GM19238 (cell line): ENCODE measurements around the gene TMEM196.

Experiments
- DNase-seq: peaks from one replicate; pipeline ENCODE4 v3.0.0; 2011; ENCODE audit warnings: low spot score; ENCODE audit not compliant: insufficient read length

TMEM196 gene

DNA sequence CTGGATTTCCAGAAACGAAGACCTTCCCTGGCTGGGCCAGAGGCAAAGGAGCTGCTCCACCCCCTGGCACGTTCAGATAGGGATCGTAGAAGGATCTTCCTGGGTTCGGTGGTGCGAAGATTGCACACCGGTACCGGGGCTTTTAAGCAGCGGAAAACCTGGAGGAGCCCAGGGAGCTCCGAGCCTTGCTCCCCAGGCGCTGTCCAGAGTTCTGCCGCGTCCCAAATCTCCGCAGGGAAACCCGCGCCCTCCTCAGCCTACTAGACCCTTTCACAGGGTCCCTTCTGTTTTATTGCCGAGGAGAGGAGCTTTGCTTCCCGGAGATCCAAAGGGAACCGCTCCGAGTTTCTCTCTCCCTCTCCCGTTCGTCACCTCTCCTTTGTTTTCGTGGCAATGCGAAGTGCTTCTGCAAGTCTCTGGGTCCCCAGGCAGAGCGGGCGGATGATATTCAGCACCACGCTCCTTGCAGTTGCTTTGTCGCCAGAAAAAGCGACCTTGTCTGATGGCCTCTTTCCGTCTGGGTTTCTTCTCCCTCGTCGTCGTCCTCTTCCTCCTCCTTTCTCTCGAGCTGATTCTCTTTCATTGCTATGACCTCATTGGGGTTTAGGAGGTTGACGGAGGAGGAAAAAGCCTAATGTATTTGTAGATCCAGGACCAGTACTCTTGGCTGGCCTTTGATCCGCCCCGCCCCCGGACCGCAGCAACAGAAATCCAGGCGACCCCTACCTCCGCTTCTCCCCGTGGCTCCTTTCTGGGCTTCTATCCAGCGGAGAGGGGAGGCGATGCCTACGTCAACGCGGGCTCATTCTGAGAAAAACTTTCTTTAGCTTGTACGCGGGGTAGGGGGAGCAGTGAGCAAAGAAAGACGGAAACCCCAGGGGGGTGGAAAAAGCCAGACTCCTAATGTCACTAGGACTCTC lies at the start of gene TMEM196:
Gene TMEM196 (minus strand): TSS at position 777 of the 920 bp plus-strand sequence. CDS start 921 bp downstream, outside the sequence.
- no peak for DNase-seq

DNA sequence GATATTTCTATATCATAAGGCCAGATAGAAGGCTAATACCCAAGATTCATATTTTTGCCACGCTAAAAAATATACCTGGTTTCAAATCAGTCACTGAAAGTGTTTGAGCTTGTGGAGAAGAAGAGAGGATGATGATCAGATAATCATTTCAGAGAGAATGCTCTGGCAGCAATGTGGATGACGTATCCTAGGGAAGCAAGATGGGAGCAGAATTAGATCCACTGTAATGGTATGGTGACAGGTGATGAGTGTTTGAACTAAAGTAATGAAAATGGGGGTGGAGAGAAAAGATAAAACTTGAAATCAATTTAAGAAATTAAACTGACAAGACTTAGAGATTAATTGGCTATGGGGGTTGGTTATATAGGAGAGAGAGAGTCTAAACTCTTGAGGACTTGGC lies 42.7 kb upstream of the TMEM196 start:
- DNase-seq: no peak

DNA sequence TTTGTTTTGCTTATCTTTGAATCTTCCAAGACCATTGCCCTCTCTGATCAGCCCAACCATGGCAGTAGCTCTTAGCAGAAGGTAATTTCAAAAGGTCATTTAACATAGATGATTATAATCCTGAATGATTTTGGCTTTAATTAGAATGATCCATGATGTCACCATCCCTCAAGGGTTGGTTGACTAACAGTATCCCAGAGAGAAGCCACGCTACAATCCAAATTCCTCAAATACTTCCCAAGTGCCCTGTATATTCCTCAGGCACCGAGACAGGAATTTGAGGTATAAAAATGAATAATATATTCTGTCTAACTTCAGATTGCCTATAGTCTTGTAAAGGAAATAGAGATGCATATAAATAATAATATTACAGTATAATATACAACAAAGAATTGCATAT lies 42.1 kb upstream of the TMEM196 start:
- DNase-seq: no peak

DNA sequence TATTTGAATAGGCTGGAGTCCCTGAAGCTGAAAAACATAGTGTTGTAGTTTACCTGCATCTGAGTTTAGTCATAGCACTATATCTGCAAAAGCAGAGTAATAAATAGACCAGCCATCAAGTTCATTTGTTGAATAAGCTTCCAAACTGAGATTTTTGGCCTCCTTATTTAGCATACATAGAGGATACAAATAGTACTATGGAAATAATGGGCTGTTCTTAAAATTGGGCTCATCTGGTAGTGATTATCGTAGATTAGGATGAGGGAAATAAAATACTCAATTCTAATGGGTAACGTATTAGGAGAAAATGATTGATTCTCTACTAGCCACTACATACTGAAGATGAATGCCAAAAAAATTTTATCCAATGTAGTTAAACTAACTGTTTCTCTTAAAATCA lies 41.4 kb upstream of the TMEM196 start:
- DNase-seq: no peak

DNA sequence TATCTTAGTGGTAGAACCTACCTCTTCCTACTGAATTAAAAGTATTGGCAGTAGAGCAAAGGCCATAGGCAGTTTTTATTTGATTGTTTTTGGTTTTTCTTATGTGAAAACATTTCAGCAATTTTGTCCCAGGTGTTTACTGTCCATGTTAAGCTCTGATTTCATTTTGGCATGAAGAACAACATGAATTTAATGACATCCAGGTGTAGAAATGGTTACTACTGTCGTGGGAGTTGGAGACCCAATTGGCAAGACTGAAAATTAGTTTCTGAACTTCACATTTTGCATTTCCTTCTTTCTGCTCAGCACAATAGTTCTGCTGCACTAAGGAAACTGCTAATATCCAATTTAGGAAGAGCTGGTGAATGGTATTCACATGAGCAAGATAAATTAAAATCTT lies 38.0 kb upstream of the TMEM196 start:
- DNase-seq: no peak

DNA sequence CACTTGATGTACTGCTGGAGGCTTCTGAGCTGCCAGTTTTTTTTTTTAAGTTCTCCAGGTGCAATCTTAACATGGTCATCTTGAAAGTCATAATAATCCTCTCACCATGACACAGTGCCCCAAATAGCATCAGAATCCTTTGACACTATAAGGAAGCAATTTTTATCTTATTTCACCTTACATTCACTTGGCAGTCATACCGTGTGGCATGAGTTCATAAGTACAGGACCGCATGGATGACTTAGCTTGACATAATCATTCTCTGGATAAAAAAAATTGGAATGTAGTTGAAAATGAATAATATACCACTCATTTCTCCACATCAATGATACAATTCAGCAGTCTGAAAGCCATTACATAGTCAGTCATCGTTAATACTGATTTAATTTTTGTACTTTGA lies 25.6 kb upstream of the TMEM196 start:
- DNase-seq: no peak

DNA sequence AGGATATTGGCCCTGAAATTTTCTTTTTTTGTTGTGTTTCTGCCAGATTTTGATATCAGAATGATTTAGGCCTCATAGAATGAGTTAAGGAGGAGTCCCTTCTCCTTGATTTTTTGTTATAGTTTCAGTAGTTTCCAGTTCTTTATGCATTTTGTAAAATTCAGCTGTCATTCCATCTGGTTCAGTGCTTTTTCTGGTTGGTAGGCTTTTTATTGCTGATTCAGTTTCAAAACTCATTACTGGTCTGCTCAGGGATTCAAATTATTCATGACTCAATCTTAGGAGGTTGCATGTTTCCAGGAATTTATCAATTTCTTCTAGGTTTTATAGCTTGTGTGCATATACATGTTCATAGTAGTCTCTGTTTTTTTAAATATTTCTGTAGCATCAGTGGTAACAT lies 10.1 kb upstream of the TMEM196 start:
- no peak for DNase-seq

DNA sequence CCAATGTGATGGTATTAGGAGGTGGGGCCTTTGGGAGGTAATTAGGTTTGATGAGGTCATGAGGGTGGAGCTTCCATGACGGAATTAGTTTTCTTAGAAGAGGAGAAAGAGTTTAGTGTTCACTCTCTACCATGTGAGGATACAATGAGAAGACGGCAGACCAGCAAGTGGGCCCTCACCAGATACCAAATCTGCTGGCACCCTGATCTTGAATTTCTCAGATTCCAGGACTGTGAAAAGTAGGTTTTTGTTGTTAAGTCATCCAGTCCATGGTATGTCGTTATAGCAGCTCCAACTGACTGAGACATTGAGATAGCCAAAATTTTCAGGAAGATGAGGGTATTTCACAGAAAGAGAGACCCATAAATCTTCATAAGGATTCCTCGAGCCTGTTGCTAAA lies 3.6 kb upstream of the TMEM196 start:
- no peak for DNase-seq

DNA sequence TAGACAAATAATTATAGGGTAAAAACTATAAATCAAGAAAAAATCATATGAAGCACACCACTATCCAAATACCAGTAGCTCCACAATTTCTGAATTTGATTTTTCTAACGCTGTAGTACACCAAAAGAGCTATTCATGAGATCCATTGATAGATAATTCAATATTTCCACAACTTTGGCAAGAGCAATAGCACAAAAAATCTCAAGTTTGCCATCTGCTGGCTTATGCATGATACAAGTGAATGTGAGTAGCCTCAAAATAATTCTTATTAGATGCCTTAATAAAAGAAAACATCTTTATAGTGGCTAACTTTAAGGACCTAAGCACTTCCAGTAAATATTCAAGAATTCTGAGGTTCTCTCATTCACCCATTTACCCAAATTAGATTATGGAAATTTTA lies 2.2 kb upstream of the TMEM196 start:
- DNase-seq: no peak

DNA sequence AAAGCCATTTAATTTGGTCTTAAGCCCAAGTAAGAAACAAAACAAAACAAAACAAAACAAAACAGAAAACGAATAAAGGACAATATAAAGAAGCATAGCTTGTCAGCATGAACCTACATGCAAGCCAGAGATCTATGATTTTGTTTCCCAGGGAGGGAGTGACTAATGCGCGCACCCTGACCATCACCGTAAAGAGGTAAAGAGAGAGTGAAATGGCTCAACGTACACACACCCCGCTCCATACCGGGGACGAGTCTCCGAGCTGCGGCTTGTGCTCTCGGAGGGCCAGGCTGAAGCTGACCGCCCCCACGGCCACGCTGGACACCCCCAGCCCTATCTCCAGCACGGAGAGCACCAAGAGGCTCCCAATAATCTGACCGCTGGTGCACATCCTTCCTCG lies 1.1 kb downstream of the TMEM196 start:
- no peak for DNase-seq

DNA sequence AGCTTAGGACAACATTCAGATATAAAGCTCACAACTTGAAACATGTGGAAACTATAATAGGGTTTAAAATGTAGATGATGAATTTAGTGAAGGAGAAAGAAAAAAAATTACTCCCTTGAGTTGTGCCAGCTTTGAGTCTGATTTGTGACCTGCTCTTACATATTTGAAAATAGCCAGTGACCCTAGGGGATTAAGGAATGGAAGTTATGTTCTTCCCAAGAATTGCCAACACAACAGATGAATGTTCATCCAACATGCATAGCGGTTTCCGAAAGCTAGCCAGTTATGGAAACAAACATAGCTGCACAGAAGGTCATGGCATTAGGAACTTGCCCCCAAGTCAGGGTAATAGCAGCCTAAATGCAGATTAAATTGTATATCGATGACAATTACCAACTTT lies 10.8 kb downstream of the TMEM196 start:
- no peak for DNase-seq

DNA sequence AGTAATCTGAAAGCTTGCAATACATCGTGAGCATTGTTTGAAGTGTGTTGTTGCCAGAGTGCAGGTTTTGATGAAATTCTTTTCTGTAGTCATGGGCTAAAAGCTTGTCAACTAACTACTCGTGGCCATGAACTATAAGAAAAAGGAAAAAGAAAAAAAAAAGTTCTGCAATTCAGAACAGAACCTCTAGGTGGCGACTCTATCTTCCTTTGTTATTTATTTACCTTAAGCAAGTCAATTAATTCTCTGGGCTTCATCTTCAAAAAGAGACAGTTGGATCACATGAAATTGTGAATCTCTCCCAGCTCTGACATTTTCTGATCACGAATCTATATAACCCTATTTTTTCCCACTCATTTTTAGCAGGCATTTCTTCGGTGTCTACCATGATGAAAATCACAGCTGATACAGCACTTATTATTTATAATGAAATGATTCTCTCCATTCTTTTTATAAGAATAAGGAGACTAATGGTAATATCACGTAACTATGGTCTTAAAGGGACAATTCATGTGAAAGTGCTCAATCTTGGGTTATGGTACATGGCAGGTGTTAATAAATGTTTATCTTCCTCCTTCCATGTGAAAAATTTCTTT lies 18.8 kb downstream of the TMEM196 start:
- DNase-seq: no peak

DNA sequence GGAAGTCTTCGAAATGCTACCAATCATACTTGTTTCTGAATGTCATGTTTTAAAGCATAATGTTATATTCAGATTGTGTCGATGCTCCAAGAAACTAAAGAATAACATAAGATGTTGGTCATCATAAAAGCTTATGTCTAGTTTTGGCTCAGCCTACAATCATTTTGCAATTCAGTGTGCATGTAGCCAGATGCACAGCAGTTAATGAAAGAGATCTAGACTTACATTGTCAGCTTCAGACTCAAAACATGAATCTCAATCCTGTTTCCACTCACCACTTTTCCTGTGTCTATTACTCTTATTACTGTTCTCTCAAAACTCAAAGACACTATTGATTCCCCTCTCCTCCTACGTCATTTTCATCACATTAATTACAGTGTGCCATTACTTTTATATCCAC lies 21.4 kb downstream of the TMEM196 start:
- no peak for DNase-seq

DNA sequence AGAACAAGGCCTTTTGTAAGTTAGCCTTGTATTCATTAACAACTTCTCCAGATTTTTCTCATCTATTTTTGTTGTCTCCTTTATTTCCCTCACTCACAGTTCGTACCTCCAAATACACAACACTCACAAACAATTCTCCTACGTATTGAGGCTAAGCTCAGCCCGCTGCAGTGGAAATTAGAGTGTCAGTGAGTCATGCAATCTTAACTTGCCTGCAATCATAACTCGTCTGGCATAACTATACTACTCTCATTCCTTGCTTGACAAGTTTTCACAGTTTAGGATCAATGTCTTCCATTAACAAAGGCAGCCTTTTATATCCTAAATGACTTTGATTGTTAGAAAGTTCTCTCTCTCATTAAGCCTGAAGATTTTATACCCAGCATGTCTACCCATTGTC lies 23.8 kb downstream of the TMEM196 start:
- DNase-seq: no peak

DNA sequence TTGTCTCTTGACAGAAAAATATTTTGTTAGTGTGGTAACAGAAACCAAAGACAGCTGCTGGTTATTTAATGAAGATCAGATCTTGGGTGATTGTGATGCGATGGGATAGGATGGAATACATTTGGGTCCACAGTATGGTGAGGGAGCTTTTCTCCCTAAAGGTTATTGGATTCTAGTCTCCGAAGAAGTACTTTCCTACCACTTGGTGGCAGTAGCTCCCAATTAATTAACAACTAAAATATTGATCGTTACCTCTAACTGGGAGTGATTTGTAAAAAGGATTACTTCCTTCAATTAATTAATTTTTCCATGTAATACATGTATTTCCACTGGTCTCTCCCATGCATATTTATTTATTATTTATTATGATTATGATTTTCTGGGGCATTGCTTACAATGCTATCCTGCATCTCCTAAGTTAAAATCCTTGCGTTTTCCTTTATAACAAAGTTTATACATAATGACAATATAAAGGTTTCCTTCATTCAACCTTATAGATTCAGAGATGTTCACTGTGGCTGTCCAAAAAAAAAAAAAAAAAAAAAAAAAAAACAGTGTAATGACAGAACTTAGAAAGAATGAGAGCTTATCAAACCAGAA lies 25.6 kb downstream of the TMEM196 start:
- no peak for DNase-seq

DNA sequence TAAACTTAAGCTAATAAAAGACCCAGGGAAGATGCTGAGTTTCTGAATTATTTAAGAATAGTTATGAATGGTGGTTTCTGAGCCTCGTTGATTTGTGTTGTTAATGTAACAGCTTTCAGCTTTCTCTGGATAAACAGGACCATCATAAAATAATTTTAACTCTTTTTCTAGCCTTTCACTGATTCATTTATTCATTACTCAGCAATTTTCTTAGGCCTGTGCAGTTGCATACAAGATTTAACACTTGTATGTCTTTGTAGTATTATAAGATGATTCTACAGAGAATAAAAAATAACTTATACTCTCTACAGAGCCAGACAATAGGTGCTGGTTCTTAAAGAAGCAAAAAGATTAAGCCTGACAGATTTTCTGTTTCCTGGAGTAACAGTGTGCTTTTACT lies 29.3 kb downstream of the TMEM196 start:
- DNase-seq: no peak

DNA sequence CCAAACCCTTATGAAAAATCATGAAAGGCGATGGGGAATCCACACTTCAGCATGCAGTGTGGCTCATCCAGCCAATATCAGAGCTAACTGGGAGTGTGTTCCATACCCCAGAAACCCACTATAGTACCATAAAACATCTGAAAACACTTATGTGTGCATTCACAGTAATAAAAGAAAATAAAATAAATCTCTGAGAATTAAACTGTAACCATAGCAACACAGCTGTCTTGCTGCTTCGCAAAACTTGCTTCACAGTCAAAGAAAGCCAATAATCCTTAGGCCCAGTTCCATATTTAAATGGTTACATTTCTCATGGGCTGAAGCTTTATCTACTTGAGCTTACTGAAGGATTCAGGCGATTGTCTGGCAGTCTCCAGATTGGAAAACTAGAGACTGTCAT lies 44.7 kb downstream of the TMEM196 start:
- DNase-seq: no peak

DNA sequence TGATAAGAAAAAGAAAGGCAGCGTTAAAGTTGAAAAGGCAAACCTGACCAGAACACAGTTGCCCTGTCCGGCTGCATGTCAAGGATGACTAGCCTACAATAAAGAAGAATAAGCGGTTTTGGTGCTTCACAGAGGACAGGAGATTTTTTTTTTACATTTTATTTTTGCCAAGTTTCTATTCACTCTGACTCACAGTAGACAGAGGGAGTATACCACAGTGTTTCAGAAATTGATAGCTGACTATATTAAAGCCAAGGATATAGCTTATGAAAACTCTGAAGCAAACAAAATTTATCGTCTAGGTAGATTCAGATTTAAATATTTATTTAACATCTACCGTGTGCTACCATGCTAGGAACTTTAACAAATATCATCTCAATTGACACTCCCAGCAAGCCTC lies 47.6 kb downstream of the TMEM196 start:
- no peak for DNase-seq

DNA sequence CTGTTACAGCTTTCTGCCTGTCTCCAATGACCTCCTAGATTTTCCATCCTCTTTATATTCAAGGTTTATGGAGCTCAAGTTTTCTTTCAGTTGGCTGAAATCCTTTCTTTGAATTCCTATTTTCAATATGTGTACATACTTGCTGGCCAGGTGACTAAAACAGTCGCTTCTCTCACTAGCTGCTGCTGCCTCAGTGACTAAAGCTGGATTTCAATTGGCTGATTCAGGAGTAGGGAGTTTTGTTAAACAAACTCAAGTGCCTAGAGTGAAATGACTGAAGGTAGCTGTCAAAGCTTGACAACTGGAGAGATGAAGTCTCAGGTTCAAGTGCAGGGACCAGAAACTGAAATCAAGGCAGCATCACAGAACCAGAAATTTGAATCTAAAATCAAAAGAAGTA lies 57.9 kb downstream of the TMEM196 start:
- no peak for DNase-seq

DNA sequence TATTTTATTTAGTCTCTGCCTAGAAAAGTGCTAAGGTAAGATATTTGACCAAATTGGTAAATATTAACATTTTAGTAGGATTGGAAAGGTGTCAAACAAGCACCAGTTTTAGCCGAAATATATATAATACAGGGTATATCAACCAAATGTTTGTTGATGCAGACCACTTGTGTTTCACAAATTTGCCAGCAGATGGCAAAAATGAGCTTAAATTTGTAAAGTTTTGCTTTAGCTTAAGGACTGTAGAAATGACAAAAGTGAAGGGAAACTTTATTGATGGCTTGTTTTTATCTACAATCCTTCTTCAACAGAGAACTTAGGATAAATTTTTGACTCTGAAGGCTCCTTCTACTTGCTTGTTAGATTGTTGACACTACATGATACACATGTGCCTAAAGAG lies 59.7 kb downstream of the TMEM196 start:
- DNase-seq: no peak

DNA sequence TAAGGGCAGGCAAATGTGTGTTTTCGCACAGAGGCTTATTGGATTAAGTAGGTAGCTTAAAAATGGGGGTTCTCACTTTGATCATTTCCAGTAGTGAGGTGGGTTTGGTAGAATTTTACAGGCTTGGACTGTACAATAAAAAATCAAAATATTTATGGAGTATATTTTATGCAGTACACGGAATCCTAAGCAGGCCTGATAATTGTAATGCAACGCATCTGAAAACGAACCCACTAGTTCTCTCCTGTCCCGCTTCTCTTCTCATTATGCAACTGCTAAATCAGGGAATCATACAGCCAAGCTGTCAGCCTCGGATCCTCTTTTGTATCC lies 64.2 kb downstream of the TMEM196 start:
- DNase-seq: no peak

DNA sequence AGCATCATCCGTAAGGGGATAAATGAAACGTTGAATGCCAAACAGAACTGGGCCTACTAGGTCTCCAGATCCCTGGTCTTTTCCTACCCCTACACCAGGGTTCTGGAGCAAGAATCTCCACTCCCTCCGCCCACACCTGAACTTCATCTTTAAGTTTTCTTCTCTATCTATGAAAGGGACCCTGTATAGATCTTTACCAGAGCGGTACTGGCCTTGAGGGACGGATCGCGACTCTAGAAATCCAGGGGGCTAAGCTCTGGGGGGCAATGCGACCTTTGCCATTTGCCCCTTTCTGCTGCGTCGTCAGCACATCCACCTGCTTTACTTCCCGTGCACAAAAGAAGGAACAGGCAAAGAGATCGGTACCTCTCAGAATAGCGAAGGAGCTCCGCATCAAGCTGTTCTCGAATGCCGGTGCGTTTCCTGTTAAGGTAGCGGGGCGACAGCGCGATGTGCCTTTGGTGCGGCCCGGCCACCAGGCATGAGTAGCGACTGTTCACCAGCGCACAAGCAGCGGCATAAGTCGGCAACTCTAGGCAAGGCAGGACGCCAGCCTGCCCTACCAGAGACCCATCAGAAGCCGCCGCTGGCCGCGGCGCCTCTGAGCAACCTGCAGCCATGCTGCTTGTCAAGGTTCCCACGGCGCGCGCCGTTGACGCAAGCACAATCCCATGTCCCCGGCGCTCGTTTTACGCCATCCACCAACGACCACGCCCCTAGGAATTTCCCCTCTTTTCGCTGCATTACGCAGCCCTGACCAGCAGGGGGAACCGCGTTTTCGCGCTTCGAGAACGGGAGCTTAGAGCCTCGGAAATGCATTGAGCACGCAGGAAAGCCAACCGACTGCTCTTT lies 64.8 kb downstream of the TMEM196 start, which contains the start of gene POLR1F:
Gene POLR1F (minus strand): TSS at position 641 of the 852 bp plus-strand sequence. CDS start 21 bp downstream, at position 620.
- DNase-seq: peak; percentile 55
